Epidermal melanocyte (primary cell): ENCODE data around the gene SLC13A5.
"Not testable (repeated sequence)": the region's sequence is repeated elsewhere in the genome, so short reads cannot be mapped to it uniquely, and the experiment has no call there.

Source experiments
- DNase-seq: peaks from one replicate; pipeline ENCODE4 v3.0.0; 2011; ENCODE audit warnings: low spot score; ENCODE audit not compliant: insufficient read length

SLC13A5 gene

DNA sequence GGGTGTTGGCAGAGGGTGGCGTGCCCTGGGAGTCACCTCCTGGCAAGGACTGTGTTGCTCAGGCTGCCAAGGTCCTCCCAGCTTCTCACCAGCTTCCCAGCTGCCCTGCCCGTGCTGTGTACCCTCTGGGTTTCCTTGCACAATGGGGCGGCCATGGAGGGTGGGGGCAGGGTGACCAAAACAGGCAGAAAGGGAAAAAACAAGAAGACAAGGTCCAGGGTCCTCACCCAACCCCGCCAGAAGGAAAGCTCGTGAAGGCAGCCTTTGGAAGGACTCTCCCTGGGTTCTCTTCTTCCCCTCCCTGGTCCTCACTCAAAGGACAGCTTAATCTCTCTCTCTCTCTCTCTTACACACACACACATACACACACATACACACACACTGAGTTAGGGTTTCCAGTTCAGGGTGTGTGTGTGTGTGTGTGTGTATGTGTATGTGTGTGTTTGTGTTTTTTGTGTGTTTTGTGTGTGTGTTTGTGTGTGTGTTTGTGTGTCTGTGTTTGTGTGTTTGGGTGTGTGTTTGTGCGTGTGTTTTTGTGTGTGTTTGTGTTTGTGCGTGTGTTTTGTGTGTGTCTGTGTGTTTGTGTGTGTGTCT, 2.0 kb downstream of the SLC13A5 start:
- DNase-seq = no peak

DNA sequence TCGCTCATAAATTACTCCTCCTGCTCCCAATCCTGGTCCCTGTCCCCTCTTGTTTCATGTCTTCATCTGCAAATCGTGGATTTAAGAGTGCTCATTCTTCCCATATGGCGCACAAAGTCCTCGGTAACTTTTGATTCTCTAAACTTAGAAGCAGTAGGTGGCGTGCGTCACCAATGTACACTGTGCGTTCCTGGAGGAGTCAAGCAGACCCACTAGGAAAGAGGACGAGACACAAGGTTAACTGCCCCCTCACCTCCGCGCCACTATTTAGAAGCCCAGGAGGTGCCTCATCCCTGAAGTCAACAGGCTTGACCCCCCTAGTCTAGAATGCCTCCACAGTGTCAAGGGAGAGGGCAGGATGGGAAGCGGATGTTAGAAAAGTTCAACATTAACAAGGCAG, 2.9 kb downstream of the SLC13A5 start:
- no peak for DNase-seq

DNA sequence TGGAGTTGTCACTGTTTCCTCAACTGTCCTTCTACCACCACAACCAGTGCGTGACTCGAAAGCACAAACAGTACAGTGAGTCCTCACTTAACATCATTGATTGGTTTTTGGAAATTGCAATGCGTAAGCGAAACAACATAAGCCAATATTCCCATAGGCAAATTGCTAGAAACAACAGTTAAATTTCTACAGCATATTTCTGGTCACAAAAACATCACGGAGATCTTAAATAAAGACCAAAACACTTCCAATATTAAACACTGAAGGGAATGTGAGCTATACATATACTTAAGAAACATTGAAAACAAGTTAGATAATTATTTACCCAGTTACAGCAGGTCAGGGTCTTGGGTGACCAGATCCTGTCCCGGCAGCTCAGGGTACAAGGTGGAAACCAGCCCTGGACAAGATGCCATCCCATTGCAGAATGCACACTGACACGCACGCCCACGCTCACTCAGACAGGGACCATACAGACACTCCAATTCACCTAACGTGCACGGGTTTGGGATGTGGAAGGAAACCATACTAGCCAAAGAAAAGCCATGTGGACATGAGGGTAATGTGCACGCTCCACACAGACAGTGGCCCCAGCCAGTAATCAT, 4.7 kb downstream of the SLC13A5 start:
- DNase-seq = no peak

DNA sequence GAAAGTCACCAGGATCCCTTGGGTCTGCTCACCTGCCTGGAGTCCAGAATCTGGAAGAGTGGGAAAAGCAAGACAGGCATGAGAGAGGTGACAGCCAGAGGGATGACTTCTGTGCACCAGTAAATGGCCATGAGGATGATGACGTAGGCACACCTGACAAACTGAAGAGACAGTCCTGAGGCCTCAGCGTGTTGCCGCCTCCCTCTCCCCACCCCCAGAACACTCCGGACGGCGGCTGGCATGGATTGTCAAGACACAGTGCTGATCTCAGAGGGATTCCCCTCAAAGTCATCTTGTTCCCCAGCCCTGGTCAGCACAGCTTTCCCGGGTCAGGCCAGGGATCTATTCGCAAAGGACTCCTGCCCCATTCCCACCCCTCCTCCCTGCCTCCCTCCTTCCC, 6.2 kb downstream of the SLC13A5 start:
- no peak for DNase-seq

DNA sequence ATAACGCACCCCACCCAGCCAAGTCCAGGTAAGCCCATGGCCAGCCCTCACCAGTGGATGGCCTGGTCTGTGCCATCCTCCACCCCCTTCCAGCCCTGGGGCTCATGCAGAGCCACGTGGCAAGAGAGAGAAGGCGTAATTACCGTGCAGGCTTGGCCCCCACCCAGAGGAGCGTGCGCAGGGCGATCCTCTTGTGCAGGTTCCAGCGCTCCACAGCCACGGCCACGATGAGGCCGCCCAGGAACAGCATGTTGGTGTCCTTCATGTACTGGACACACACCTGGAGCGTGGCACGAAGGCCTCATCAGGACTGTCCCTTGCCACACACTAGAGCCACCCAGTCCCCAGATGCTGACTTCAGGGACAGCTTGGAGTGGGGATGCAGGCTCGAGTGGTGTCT, 6.7 kb downstream of the SLC13A5 start:
- DNase-seq = no peak

DNA sequence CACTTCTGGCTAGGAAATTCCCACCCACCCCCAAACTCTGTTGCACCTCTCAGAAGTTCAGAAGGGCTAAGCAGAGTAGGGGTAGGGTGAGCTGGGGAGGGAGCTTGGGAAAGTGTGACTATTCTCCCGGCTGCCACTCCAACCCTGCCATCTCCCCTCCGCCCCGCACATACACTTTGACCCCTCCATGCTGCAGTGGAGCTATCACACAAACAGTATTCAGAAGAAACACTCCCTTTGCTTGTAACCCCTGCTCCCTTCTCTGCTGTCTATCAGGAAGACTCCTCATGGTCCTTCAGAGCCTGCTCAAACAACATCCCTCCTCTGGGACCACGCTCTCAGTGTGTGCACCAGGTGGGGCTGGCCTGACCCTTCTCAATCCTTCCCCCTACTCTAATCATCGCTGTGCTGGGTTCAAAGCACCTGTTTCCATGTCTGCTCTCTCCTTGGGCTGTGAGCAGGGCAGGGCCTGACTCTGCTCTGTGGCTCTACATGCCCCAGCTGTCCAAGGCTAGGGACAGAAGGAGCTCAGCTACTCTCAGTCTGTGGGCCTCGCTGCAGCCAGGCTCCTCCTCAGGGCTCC, 8.6 kb downstream of the SLC13A5 start:
- no peak for DNase-seq

DNA sequence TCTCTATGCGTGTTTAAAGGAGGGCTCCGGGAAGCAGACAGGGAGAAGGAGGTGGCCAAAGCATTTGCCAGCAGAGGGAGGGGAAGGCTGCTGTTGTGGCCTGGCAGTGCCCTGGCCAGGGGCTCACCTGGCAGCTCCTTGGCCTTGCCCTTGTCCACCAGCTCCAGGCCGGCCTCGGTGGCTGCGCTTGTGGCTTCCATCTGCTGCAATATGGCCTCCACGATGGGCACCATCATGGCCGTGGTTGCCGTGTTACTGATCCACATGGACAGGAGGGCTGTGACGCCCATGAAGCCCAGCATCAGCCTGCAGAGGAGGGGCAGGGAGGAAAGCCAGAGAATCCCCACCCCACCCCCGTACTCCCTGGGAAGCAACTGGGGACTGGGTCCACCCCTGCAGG, 9.4 kb downstream of the SLC13A5 start:
- DNase-seq = no peak

DNA sequence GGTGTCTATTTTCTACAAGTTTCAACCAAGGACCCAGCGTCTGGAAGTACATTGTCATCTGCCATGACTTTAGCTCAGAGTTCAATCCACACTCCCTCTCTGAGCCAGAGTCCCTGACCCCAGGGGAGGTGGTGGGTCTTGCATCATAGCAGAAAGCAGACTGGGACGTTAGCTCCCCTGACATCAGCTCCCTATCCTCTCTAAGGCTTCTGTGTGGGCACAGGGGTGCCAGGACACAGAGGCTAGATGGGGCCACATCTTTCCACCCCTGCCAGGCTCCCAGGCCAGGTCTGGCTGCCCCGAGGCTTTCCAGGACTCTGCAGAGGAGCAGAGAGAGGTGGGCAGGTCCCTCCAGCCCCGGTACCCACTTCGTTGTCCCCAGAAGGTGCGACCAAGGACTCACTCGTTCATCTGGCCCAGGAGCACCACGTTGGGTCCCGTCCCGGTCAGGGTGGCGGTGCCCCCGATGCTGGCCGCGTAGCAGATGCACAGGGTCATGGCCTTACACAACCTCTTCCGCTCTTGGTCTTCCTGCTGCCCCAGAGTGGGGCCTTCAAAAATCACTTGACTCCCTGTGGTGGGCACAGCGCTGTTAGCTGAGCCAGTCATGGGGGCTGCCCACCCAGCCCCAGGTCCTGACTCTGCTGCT, 10.5 kb downstream of the SLC13A5 start:
- DNase-seq = no peak

DNA sequence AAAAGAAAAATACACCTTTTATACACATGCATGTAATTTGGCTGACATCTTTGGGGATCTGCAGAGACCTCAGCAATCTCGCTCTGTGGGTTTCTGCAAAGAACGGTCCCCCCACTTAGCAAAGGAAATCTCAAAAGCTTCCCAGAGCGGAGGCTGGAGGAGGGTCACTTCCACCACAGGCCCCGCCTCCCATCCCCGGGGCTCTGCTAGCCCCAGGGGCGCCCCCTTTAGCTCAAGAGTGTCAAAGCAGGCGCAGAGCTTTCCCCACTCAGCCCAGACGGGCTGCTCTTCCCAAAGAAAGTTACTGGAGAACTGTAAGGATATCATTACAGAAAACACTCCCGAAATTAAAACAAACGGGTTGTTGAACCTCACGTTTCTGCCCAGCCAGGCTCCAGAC, 11.4 kb downstream of the SLC13A5 start:
- no peak for DNase-seq

DNA sequence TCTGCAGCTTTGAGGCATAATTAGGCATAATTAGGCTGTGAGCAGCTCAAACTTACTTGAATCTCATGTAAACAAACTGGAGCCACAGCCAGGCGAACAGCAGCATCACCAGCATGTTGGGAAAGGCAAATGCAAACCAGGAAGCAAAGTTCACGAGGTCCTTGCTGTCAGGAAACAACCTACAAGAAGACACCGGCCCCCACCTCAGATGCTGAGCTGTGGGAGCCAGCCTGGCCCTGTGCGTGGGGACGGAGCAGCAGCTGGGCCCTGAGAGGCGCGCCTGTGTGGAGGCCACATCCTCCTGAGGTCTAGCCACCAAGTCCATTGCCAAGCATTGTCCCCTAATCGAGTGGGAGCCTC, 12.2 kb downstream of the SLC13A5 start:
- no peak for DNase-seq

DNA sequence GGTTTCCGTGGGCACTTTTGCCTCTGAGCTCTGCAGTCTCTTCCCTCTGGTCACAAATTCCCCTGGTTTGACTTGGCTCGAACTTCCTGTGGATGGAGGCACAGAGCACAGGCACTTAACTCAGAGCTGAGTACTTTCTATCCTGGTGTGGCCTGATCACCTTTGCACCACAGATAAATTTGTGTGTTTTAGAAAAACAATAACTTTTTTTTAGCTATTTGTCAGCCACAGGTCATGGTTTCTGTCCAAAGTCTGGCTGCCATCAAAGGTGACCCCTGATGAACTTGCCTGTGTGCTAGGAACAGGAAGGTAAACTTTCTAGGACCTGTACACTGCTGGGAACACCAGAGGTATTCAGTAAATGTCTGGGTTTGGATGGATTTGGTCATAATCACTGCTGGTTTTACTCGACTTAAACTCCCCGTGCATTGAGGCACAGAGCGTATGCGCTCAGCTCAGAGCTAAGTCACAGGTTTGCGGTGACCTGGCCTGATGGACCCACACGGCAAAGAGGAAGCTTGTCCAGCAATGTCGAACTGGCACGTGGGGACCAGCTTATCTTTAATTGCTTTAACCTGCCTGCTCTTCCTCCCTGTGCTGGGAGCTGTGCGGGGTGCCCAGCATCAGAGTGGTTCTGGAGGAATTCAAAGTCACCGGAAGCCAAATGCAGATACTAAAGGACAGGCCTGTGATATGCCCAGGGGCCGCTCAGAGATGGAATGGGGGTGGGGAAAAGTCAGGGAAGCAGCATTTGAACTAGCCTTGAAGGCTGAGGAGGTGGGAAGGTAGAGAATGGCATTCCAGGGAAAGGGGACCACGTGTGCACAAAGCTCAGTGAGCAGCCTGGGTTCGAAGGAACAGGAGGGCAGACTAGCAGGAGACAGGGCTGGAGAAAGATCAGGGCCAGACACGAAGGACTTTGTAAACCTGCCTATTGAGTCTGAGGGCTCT, 12.9 kb downstream of the SLC13A5 start:
- DNase-seq = no peak

DNA sequence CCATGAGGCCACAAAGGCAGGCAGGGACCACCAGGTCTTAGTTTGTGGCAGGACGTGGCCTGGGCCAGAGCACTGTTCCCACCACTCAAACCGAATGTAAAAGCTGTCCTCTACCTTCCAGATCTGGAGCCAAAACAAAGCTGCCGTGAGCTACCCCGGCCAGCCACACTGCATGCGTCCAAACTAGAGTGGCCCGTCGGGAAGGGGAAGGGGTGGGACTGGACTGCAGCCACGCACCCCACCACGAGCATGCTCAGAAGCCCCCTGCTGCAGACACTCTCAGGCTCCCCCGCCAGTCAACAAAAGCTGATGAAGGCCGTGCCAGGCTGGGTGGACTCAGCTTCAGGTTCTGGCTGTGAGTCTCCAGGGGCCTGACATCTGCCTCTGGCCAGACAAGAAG, 15.2 kb downstream of the SLC13A5 start:
- DNase-seq = no peak

DNA sequence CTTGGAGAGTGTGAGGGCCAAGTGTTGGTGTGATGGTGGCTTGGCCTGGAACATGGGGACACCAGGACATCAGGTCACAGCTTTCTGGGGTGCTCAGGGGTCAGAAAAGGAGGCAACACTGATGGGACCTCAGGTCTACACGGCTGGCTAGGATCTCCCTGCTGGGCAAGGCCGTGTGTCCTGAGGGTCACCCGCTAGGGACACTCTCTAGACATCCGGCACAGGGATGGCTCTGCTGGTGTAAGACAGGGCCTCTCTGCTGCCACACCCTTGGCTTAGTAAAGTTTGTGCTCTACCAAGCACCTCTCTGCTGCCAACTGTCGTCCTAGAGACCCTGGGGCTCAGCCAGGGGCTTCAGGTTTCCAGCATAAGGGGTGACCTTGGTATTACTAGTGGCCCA, 16.3 kb downstream of the SLC13A5 start:
- no peak for DNase-seq

DNA sequence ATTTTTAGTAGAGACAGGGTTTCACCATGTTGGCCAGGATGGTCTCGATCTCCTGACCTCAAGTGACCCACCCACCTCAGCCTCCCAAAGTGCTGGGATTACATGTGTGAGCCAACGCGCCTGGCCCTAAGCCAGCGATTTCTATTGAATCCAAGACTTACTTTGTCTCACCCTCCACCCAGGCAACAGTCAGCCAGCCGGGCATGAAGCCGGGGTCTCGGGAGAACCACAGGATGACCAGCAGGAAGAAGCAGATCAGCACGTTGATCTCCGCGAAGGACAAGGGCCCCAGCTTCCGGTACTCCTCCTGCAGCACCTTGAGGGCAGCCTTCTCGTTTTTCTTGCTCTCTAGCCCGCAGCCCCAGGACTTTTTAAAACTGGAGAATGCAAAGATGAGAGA, 17.6 kb downstream of the SLC13A5 start:
- no peak for DNase-seq

DNA sequence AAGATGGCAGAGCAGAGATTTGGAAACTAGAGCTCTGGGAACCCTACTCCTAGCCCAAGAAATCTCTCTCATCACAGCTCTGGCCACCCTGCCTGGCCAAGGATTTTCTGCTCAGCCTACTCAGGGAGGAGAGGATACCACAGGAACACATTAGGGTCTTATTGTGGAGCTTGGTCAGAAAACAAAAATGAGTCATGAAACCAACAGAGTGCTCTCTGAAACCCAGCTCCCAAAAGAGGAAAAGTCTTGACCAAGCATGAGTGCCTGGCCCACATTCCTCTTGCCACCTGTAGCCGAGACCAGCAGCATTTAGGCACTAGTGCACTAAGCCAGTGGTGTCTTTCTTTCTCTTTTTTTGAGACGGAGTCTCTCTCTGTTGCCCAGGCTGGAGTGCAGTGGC, 18.1 kb downstream of the SLC13A5 start:
- no peak for DNase-seq

DNA sequence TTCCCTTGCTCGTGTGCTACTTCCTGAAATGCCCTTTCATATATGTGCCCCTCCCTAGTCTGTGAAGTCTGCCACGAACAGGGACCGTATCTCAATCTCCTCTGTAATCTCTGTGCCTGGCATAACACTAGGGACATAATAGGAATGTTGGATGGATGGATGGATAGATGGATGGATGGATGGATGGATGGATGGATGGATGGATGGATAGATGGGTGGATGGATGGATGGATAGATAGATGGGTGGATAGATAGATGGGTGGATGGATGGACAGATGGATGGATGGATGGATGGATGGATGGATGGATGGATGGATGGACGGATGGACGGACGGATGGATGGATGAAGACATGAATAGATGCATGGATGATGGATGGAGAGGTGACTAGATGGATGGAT, 21.2 kb downstream of the SLC13A5 start:
- not testable (repeated sequence) for DNase-seq

DNA sequence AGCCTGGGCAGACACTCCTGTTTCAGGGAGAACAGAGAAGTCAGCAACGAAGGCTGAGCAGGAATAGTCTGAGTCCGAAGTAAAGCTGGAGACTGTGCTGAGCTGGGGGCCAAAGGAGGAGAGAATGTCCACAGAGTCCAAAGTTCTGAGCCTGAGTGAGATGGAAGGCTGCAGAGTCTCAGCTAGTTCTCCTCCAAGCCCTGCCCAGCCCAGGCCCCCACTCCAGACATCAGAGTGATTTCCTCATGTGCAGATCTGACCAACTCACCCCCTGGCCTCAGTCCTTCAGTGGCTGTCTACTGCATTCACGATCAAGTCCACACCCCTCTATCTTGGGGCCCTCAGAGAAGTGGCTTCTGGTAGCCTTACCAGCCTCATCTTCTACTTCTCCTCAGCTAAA, 21.6 kb downstream of the SLC13A5 start:
- DNase-seq = no peak

DNA sequence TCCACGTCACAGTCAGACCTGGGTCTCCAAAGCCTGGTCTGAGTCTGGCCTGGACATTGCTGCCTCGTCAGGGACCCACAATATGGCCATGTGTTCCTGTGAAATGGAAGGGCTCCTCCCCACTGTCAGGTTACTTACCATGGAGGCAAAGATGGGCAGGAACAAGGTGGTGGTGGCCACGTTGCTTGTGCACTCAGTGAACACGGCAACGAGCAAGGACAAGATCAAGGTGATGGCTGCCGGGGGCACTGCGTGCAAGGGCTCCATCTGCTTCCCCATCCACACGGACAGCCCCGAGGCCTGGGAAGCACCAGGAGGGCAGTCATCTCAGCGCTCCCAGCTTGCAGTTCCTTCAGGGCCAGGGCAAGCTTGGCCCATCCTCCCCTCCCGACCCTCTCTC, 22.5 kb downstream of the SLC13A5 start:
- DNase-seq = no peak

DNA sequence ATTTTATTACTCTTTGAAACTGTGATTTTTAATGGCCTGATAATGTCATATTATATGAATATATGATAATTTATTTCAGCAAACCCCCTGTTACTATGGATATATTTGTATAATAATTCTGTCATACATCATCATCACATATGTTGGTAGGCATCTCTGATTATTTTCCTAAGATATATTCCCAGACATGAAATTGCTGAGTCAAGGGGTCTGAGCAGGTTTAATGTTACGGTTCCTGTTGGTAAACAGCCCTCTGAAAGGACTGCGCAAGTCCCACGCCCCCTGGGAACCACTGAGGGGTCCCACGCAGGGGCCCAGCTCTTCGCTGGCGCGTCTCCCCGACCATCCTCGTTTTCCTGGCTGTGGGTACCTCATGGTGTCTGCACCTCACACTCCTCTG, 24.2 kb downstream of the SLC13A5 start:
- no peak for DNase-seq

DNA sequence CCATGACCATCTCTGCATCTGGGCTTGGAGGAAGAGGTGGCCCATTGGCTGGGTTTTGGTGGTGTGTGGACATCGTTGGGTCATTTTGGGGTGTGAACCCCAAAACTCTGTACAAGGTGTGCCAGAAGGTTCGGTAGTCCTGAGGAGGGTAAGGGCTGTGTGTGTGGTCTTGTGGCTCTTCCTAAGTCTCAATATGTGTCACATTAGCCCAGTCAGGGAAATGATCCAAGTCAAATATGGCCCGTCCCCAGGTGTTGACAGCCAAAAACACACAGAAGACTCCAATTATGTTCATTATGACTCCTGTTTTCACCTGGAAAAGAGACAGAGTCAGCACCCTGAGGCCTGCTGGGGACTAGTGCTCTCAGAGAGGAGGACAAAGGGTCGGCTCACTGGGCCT, 27.1 kb downstream of the SLC13A5 start:
- no peak for DNase-seq

DNA sequence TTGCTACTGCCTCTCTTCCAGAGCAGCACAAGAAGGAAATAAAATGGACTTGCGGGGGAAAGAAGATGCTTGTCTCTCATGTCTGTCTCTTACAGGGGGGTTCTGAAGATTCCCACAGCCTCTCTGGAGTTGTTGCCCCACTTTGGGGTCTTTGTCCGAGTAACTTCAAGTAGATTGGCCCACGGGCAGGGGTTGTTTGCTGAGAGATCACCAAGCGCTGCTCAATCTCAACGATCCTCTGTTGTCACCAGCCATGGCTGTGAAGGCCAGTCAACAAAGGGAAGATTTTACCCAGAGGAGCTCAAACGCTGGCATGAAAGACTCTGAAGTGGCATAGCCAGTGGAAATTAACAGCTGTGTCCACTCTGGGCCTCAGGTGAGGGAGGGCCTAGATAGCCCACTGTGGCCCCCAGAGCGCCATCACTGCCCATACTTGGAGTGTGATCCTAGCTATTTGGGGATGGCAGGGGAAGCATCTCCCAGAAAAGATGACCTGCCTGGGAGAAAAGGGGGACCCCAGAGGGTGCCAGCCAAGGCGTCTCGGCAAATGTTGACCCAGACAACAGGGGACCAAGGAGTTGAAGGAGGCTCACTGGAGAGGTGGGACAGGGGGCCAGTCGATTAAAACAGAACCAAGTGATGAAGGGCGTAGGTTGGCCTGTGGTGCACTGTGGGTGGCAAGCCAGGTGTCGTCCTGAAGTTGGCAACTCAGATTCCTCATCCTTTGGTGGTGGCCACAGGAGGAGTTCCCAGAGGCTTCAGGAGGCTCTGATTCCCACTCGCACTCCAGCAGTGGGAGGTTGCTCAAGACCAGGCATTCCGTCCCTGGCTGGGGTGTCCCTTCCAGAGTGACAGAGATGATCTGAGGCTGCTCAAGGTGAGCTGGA, 28.0 kb downstream of the SLC13A5 start:
- no peak for DNase-seq
